Stimulated activated CD4-positive, alpha-beta T cell treated with anti-CD3 and anti-CD28 coated beads, Interleukin-1b, Interleukin-23, amount 100 ng/mL, for 4 hours (primary cell): ENCODE data around the gene AIM2.
A peak's percentile ranks its signal among the peaks of the same experiment; 100 is the strongest.
"Not testable (repeated sequence)": the region's sequence is repeated elsewhere in the genome, so short reads cannot be mapped to it uniquely, and the experiment has no call there.

Source experiments
- DNase-seq, 2 donors: peaks; one replicate each; pipeline ENCODE4 v3.0.0-alpha.2; 2020; ENCODE audit warnings: low read depth in 2 of 2

The AIM2 gene

DNA sequence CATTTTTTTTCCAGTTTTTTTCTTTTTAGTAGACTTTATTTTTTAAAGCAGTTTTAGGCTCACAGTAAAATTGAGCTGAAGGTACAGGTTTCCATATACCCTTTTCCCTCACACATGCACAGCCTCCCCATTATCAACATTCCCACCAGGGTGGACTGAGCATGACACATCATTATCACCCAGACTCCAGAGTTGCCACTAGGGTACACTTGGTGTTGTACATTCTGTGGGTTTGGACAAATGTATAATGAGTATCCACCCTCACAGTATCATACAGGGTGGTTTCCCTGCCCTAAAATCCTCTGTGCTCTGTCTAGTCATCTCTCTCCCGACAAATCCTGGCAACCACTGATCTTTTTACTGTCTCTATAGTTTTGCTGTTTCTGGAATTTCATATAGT lies 3.0 kb upstream of the AIM2 start:
- DNase-seq: no peak

DNA sequence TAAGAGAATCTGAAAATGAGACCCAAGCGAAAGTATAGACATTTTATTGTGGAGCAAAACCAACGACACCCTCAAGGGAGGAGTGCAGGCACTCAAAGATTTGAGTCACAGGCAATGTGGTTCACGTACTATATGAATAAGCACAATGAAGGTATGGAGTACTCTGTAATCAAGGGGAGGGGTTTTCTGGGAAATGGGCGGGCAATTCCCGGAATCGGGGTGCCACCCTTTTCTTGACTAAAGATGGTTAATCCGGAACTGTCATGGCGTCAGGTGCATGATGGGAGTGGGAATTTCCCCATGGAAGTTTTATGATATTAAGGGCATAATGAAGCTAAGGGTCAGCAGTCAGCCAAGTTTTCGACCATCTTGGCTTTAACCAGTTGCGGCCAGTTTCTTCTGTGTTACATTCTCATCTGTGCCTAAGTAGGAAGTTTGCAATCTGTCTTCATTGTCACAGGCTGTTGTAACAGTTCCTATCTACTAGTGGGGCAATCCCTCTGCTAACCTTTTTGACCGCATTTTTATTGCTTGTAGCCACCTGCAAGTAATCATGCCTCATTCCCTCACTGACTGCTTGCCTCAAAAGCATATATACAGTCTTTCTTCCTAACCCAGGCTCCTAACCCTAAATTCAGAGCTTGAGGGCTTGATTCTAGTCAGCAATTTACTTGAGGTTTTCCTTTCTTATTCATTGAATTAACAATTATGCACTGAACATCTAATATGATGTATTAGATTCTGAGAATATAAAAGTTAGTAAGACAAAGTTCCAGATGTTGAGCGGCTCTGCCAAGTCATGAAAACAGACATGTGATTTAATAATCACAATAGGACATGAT lies 775 bp upstream of the AIM2 start:
- DNase-seq: peak; percentile 95

- DNase-seq: no peak
Observed at GRCh38 chr1:159071970-159072582, 4.5 kb downstream of the AIM2 start.

- no peak for DNase-seq
Observed at GRCh38 chr1:159068886-159069285, 7.7 kb downstream of the AIM2 start.

- DNase-seq: no peak
Observed at GRCh38 chr1:159067699-159068621, 8.6 kb downstream of the AIM2 start.

GRCh38 chr1:159066108-159066507 lies 10.5 kb downstream of the AIM2 start:
- no peak for DNase-seq

GRCh38 chr1:159065106-159065505 lies 11.5 kb downstream of the AIM2 start:
- DNase-seq: no peak

GRCh38 chr1:159058751-159059150 lies 17.8 kb downstream of the AIM2 start:
- DNase-seq: no peak

- no peak for DNase-seq
Observed at GRCh38 chr1:159056069-159056698, 20.4 kb downstream of the AIM2 start.

DNA sequence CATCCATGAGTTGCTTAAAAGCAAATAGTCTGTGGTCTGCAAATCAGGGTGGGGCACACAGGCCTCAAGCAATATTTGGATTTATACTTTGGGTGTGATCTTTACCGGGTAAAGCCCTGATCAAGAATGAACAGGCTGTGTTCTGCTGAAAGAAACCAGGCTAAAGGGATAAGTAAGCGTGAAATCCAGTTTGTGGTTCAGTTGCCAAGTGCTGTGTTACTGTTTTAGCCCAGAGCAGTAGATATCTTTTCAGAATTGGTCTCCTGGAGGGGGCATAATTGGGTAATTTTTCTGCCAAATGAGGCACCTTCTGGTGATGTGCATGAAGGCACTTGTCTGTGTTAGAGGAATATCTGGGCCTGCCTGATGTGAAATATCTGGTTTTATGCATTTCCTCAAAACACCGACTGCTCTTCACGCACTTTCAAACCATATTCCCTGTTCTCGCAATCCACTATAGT lies 21.4 kb downstream of the AIM2 start:
- no peak for DNase-seq

DNA sequence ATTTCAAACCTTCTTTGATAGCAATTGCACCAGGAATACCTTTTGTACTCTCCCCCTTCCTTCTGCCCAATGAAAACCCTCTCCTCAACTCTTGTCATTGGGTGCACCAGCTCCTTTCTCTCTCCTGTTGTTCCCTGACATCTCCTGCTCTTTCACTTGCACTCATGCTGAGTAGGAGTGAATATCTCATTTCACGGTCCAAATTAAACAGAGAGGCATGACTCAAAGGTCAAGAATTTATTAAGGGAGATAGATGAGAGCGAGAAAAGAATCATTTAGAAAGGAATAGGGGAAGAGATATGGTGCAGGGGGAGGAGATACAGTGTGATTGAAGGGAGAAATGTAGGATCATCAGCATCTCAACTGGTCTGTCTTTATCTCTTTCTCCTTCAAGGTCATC lies 22.1 kb downstream of the AIM2 start:
- no peak for DNase-seq

DNA sequence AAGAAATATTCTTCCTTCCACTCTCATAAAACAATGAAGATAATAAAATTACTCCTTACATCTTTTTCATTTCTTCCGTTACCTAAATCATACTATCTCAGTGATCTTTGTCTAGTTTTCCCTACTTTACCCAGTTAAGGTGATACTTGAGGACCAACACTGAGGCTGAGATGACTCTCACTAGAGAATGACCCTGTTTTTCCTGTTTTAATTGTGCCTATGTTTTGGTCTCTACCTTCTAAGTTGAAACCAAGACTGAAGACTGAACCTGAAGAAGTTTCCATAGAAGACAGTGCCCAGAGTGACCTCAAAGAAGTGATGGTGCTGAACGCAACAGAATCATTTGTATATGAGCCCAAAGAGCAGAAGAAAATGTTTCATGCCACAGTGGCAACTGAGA lies 25.1 kb downstream of the AIM2 start:
- no peak for DNase-seq

DNA sequence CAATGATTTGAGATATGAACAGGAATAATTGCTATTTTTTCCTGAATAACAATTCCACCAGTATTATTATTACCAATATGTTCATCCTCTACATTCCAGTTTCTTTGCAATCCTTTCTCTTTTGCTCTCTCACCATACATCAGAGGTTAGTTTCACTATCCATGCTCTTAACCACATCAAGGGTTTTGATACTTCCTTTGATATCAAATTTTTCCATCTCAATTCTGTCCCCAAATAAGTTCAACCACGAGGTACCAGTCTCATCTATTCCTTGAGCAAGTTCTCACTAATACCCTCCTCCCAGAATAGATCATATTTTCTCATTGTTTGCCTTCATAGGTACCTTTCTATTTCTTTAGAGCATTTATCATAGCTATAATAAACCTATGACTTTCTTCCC lies 30.1 kb downstream of the AIM2 start:
- not testable (repeated sequence) for DNase-seq

GRCh38 chr1:159040893-159041724 lies 35.5 kb downstream of the AIM2 start:
- no peak for DNase-seq

DNA sequence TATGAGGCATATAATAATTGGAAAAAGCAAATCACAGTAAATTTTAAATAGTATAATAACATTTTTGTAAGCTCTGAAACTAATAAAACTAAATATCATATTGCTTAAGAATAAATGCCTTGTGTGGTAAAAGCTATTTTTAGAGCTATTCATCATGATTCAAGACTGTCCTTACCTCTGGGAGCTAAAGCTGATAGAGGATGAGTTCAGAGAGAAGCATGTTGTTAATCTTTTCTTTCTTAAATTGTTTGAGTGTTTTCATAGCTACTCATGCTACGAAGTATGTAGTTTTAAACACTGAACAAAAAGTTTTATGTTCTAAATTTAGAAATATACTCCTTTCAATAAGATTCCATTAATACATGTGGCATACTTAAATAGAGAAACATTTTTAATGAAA lies 36.4 kb downstream of the AIM2 start:
- DNase-seq: no peak

GRCh38 chr1:159030877-159031447 lies 45.6 kb downstream of the AIM2 start:
- no peak for DNase-seq

GRCh38 chr1:159030311-159030710 lies 46.3 kb downstream of the AIM2 start:
- no peak for DNase-seq

DNA sequence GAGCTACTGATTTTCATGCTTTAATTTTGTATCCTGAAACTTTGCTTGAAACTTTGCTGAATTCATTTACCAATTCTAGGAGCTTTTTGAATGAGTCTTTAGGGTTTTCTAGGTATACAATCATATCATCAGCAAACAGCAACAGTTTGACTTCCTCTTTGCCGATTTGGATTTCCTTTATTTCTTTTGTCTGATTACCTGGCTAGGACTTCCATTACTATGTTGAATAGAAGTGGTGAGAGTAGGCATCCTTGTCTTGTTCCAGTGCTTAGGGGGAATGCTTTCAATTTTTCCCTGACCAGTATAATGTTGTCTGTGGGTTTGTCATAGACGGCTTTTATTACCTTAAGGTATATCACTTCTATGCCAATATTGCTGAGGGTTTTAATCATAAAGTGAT lies 49.7 kb downstream of the AIM2 start:
- not testable (repeated sequence) for DNase-seq

DNA sequence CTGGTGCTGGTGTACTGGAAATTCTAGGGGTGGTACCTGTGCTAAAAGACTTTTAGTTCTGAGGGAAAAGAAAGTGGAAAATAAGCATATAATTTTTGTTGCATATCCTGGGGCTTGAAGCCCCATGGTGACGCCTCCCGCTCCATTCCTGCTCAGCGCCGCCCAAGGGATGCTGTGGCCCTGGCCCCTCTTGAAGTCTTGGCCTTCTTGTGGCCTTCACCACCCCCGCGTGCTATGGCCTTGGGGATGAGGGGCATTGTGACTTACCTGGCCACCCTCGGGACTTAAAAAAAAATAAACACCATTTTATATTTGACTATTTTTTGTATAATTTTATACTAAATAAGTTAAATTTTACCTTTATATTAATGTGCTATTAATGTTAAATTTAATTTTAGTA lies 51.5 kb downstream of the AIM2 start:
- DNase-seq: no peak

GRCh38 chr1:159023723-159024122 lies 52.8 kb downstream of the AIM2 start:
- no peak for DNase-seq
